HG03521 (cell line): Measurements from ENCODE around the gene POLD1.
A peak's percentile ranks its signal among the peaks of the same experiment; 100 is the strongest.
"Not testable (repeated sequence)": the region's sequence is repeated elsewhere in the genome, so short reads cannot be mapped to it uniquely, and the experiment has no call there.

ENCODE experiments used
- ATAC-seq: cut with Tn5 transposase; IDR thresholded peaks from one replicate; pipeline ENCODE4 v1.9.1; 2021; ENCODE audit warnings: mild to moderate bottlenecking, moderate library complexity; ENCODE audit not compliant: unreplicated experiment

Gene POLD1

DNA sequence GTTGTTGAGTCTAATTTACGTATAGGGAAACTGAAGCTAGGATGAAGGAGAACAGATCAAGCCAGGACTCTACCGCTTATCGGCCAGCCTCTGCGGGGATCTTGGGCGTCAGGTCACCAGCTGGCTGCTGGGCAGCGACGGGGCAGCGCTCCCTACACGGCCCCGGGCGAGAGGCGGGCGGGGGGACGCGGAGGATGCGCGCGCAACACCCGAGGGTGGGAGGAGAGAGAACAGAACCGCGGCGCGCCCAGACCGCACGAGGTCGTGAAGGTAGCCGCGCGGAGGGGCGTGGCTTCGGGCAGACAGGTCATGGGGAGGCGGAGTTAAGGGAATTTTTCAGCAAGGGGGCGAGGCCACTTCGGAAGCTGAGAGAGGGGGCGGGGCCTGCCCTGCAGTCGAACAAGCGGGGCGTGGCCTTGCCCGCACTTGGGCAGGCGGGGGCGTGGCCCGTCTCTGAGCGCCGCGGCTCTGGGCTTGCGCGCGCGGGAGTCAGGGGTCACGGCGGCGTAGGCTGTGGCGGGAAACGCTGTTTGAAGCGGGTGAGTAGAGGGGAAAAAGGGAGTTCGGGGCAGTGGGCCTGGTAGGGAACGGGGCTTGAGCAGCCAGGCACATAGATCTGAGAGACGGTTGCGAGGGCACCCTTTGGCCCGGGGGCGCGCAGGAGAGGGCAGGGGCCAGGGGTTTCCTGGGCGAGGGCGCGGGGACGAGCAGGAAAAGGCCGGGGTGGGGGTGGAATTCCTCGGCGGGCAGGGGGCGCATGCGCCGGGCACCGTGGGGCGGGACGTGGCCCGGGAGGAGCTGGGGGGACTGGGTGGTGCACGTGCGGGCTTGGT, at the start of gene POLD1:
Gene POLD1 (plus strand): TSS at position 496 of the 833 bp plus-strand sequence. CDS start 14,505 bp downstream, outside the sequence.
- peak; percentile 85 for ATAC-seq

DNA sequence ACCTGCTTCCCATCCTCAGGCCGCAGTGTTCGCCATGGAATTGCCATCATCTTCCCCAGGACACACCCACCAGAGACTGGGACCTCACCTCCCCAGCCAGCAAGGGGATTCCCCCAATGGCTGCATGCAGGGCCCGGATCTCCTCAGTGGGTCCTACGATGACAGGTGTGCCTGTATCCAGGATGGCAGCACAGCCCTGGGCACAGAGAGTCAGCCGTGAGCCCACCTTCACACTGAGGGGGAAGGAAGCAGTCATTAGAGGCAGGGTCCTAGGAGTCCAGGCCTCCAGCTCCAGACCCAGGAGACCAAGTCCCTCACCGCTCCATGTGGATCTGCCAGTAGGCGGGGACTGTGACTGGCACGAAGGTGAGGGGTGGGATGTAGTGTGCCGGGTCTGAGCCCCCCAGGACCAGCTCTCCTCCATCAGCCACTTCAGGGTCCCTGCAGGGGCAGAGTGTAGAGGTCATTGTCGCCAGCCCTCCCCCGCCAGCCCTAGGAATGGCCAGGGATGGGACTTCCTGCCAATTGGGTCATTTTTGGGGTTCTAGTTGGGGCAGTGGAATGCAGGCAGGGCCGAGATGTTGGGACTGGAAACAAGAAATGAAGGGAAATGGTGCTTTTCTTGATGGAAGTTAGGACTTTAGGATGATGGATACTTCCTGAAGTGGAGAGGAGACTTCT, 49.3 kb upstream of the POLD1 start:
- ATAC-seq = no peak

DNA sequence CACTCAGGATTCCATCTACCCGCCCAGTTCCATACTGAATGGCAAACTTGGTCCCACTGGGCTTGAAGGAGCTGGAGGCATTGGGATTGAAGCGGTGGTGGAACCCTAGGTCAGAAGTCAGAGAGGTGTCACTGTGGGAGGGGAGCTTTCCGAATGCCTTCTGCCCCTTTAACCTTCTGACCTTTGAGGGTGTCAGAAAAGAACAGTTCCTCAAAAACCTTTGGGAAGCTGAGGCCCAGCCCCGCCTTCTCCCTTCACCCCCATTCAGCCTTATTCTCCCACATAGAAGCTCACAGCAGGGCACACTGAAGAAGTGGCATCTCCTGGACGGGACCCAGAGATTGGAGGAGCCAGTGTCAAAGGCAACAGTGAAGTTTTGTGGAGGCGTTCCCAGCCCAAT, 47.1 kb upstream of the POLD1 start:
- not testable (repeated sequence) for ATAC-seq

DNA sequence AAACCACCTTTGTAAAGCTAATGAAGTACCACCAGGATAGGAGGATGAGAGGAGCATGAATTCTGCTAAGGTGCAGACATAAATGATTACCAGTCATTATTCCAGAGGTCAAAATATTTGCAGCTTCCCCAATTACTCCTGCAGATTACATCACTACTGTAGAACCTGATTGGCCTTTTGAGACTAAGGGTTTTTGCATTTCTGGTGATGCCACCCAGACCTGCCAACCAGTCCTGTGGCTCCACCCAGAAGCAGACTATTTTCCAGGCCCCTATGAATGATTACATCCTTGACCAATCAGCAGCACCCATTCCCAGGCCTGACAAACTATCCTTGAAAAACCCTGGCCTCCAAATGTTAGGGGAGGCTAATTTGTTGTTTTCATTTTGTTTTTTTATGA, 43.8 kb upstream of the POLD1 start:
- no peak for ATAC-seq

GRCh38 chr19:50341091-50341564, 43.0 kb upstream of the POLD1 start:
- no peak for ATAC-seq

- peak; percentile 51 for ATAC-seq
These were observed 39.4 kb upstream of the POLD1 start for GRCh38 chr19:50344661-50345318.

DNA sequence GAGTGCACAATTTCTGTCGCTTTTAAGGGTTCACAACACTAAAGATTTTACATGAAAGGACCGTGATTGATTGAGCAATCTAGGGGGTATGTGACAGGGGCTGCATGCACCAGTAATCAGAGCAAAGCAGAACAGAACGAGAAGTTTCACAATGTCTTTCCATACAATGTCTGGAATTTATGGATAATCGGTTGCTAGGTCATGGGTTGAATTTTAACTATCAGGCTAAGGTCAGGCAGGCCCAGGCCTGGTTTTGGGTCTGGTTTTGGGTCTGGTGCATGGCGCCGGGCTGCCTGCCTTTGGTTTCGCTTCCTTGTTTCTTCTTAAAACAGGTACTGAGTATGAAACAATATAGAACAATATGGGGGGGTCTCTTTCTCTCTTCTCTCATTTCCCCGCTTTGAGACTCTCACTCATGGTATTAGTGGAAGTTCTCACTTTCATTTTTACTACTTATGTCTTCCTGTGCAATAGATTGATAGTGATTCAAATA, 37.0 kb upstream of the POLD1 start:
- ATAC-seq = not testable (repeated sequence)

- ATAC-seq = no peak
These were observed 34.7 kb upstream of the POLD1 start for GRCh38 chr19:50349277-50350057.

DNA sequence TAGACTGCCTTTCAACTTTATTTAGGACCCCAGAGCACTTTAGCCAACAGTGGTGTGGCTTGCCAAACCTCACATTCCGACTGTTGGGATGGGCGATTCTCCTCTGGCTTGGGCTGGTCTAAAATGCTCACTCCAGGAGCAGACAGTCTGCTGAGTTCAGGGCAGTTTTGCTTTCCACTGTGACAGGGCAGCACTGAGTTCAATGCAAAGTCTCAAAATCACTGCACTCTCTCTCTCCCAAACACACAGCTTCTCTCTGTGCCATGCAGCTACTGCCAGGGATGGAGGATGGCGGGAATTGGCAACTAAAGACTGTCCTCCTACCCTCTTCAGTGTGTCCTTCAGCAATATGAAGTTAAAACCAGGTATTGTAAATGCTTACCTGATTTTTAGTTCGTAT, 31.9 kb upstream of the POLD1 start:
- ATAC-seq = no peak

- not testable (repeated sequence) for ATAC-seq
These were observed 30.7 kb upstream of the POLD1 start for GRCh38 chr19:50353487-50353880.

GRCh38 chr19:50356691-50357177, 27.4 kb upstream of the POLD1 start:
- ATAC-seq = no peak

DNA sequence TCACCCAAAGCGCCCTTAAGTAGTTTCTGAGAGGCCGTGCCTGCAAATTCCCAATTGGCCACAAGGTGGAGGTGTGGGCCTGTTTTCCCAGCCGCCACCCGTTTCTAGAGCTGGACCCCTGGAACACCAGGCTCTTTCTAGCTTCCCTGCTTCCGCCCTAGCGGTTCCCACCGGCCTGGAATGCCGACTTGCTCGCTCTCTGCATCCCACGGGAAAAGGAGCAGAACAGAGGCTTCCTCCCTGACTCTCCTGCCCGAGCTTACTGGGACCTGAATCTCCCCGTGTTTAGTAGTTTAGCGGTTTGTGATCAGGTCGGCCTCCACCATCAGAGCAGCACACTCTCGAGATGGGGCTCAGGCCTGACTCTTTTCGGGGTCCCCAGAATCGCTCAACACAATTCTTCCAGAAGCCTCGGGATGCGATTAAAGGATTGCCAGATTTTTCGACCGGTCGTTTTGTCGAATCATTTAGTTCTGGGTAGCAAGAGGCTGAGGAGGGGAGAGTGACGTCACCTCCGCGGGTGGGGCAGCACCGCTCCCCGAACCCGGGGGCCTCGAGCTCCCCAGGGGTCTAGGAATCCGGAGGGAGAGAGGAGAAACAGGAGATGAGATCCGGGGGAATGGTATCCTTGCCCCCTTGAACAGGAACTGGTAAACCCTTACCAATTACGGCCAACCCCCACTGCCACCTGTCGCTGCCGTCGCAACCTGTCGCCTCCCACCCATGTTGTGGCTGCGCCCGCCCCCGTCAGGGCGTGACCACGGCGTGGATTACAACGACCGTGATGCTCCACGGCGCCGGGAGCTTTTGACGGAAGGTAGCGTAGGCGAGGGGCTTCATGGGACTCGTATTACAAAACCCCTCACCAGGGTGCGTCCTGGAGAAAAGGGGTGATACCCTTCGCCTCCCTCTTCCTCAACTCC, 26.7 kb upstream of the POLD1 start:
- peak; percentile 64 for ATAC-seq

- no peak for ATAC-seq
These were observed 25.4 kb upstream of the POLD1 start for GRCh38 chr19:50358483-50359327.

- ATAC-seq = no peak
These were observed 24.8 kb upstream of the POLD1 start for GRCh38 chr19:50359328-50359818.

DNA sequence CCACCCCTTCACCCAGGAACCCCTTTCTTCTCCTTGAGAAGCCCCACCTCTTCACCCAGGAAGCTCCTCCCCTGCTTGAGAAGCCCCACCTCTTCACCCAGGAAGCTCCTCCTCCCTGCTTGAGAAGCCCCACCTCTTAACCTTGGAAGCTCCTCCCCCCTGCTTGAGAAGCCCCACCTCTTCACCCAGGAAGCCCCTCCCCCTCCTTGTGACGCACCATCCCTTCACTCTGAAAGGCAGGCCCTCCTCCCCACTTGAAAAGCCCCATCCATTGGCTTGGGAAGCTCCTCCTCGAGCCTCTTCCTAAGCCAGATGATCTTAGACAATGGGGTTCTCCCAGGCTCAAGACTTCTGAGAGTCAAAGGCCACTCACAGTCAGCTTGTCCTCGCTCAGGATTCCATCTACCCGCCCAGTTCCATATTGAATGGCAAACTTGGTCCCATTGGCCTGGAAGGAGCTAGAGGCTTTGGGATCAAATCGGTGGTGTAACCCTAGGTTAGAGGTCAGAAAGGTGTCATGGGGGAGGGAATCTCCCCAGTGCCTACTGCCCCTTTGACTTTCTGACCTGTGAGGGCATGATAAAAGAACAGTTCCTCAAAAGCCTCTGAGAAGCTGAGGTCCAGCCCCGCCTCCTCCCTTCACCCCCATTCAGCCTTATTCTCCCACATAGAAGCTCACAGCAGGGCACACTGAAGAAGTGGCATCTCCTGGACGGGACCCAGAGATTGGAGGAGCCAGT, 22.7 kb upstream of the POLD1 start:
- ATAC-seq = no peak

DNA sequence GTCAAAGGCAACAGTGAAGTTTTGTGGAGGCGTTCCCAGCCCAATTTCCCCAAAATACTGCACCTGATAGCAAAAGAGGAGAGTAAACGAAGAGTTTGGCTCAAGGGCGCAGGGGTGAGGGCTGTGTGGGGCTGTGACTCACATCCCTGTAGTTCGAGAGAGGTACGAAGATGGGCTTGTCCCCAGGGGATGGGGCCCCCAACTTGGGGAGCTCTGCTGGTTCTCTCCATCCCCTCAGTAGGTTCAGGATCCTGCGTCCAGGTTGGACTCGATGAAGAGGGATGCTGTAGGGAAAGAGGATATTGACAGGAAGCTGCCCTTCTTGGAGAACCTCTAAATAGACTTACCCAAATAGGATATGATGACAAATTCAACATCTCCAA, 22.1 kb upstream of the POLD1 start:
- ATAC-seq = no peak

GRCh38 chr19:50362656-50363424, 21.3 kb upstream of the POLD1 start:
- no peak for ATAC-seq
